ENCODE measurements around the gene TUBA1A. TPM values are rescaled to one million over a fixed set of nuclear protein-coding genes. Genes with fewer than 3 reads are reported as not detected.
"Not testable (repeated sequence)": the region's sequence is repeated elsewhere in the genome, so short reads cannot be mapped to it uniquely, and the experiment has no call there.

TUBA1A gene
- total RNA-seq, 2 donors from 2014 or later = 107 to 259 TPM

DNA sequence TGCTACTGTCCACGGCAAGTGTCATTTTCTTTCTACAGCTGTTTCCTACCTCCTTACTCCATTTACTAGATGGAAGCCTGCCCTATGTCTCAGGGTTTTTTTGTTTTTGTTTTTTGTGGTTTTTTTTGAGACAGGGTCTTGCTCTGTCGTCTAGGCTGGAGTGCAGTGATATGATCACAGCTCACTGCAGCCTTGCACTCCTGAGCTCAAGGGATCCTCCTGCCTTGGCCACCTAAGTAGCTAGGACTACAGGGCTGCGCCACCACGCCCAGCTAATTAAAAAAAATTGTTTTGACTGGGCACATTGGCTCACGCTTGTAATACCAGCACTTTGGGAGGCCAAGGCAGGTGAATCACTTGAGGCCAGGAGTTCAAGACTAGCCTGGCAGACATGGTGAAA lies 14.7 kb downstream of the TUBA1A start:
- H3K4me1 ChIP-seq (ENCODE audit: control insufficient read depth in 1 of 2, low read depth in 2 of 2) = no peaks in the 10 kb centered on the region
- ATAC-seq (ENCODE audit: insufficient number of reproducible peaks, low FRiP score, low read depth) (no peak), DNase-seq (ENCODE audit: low spot score) (no peak)
- TF ChIP-seq, protein P1, sequence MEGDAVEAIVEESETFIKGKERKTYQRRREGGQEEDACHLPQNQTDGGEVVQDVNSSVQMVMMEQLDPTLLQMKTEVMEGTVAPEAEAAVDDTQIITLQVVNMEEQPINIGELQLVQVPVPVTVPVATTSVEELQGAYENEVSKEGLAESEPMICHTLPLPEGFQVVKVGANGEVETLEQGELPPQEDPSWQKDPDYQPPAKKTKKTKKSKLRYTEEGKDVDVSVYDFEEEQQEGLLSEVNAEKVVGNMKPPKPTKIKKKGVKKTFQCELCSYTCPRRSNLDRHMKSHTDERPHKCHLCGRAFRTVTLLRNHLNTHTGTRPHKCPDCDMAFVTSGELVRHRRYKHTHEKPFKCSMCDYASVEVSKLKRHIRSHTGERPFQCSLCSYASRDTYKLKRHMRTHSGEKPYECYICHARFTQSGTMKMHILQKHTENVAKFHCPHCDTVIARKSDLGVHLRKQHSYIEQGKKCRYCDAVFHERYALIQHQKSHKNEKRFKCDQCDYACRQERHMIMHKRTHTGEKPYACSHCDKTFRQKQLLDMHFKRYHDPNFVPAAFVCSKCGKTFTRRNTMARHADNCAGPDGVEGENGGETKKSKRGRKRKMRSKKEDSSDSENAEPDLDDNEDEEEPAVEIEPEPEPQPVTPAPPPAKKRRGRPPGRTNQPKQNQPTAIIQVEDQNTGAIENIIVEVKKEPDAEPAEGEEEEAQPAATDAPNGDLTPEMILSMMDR (IDR thresholded peaks at IDR 0.05) = no peak
- H3K4me3 ChIP-seq = no peak overlapping the region
- no peaks in the 10 kb centered on the region for H3K9me3 ChIP-seq
- no peaks in the 10 kb centered on the region for H3K27me3 ChIP-seq (replicated peaks; ENCODE audit: insufficient read depth)
- no peaks in the 10 kb centered on the region for H3K36me3 ChIP-seq
- H3K27ac ChIP-seq = no peak overlapping the region

DNA sequence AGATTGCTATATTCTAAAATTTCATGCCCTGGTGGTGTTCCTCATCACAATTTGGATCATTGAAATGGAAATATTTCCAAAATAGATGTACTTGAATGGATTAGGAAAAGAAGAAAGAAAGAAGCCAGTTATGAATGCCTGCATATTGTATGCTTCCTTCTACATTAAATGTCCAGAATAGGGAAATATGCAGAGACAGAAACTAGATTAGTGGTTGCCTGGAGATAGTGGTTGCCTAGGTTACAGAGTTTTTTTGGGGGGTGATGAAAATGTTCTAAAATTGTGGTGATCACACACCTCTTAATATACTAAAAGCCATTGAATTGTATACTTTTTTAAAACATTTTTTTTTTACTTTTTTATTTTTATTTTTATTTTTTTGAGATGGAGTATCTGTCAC lies 18.0 kb downstream of the TUBA1A start:
- TF ChIP-seq, protein P1 (IDR thresholded peaks at IDR 0.05) = no peak
- Histone ChIP-seq H3K36me3 (no peaks in the 10 kb centered on the region), H3K27me3 (replicated peaks; ENCODE audit: insufficient read depth) (no peaks in the 10 kb centered on the region), H3K9me3 (no peaks in the 10 kb centered on the region), H3K4me1 (ENCODE audit: control insufficient read depth in 1 of 2, low read depth in 2 of 2) (no peaks in the 10 kb centered on the region), H3K27ac (no peak overlapping the region), H3K4me3 (no peak overlapping the region)
- no peak for DNase-seq (ENCODE audit: low spot score)
- ATAC-seq (ENCODE audit: insufficient number of reproducible peaks, low FRiP score, low read depth) = no peak

DNA sequence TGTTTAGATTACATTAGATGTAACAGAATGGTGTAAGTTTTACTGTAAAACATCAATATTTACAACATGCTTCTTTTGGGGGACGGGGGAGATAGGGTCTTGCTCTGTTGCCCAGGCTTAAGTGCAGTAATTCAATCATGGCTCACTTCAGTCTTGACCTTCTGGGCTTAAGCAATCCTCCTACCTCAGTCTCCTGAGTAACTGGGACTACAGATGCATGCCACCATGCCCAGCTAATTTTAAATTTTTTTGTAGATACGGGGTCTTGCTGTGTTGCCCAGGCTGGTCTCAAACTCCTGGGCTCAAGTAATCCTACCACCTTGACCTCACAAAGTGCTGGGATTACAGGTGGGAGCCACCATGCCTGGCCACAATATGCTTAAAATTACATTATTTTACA lies 23.8 kb downstream of the TUBA1A start:
- Histone ChIP-seq H3K27ac (no peak overlapping the region), H3K36me3 (no peaks in the 10 kb centered on the region), H3K27me3 (replicated peaks; ENCODE audit: insufficient read depth) (no peaks in the 10 kb centered on the region), H3K4me3 (no peak overlapping the region), H3K9me3 (no peaks in the 10 kb centered on the region), H3K4me1 (ENCODE audit: control insufficient read depth in 1 of 2, low read depth in 2 of 2) (no peaks in the 10 kb centered on the region)
- no peak for ATAC-seq (ENCODE audit: insufficient number of reproducible peaks, low FRiP score, low read depth)
- no peak for DNase-seq (ENCODE audit: low spot score)
- TF ChIP-seq, protein P1 (IDR thresholded peaks at IDR 0.05) = no peak

DNA sequence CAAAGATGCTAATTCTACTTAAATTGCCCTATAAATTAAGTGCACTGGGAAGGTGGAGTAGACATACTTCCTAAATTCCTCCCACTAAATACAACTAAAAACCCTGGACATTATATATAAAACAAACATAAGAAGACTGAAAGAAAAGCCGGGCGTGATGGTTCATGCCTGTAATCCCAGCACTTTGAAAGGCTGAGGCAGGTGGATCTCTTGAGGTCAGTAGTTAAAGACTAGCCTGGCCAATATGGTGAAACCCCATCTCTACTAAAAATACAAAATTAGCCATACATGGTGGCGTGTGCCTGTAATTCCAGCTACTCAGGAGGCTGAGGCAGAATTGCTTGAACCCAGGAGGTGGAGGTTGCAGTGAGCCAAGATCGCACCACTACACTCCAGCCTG lies 27.0 kb downstream of the TUBA1A start:
- not testable (repeated sequence) for H3K36me3 ChIP-seq; H3K9me3 ChIP-seq; H3K4me1 ChIP-seq (ENCODE audit: control insufficient read depth in 1 of 2, low read depth in 2 of 2); DNase-seq (ENCODE audit: low spot score); H3K27ac ChIP-seq; ATAC-seq (ENCODE audit: insufficient number of reproducible peaks, low FRiP score, low read depth); H3K4me3 ChIP-seq; H3K27me3 ChIP-seq (replicated peaks; ENCODE audit: insufficient read depth)

DNA sequence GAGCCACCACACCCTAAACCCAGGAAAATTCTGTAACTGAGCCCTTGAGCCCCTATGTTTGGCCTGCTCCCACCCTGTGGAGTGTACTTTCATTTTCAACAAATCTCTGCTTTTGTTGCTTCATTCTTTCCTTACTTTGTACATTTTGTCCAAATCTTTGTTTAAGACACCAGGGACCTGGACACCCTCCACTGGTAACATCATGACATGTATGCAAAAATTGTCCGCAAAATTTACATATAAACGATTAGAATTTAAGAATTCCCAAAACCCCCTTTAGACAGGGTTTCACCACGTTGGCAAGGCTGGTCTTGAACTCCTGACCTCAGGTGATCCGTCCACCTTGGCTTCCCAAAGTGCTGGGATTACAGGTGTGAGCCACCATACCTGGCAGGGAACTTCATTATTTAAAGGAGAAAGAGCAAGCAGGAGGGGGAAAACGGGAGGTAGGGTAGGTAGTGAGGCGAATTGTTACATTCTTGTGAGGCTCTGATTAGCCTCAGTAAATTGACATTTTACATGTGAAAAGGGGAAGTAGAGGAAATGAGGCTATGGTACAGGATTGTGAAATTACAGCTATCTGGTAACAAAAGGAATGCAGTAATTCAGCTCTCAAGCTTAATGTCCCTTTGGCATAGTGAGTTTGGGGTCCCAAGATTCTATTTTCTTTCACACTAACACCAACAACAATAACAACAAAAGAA lies 27.6 kb downstream of the TUBA1A start:
- no peak overlapping the region for H3K4me3 ChIP-seq
- no peaks in the 10 kb centered on the region for H3K4me1 ChIP-seq (ENCODE audit: control insufficient read depth in 1 of 2, low read depth in 2 of 2)
- DNase-seq (ENCODE audit: low spot score) (no peak), ATAC-seq (ENCODE audit: insufficient number of reproducible peaks, low FRiP score, low read depth) (no peak)
- no peaks in the 10 kb centered on the region for H3K9me3 ChIP-seq
- TF ChIP-seq, protein P1 (IDR thresholded peaks at IDR 0.05) = no peak
- no peaks in the 10 kb centered on the region for H3K27me3 ChIP-seq (replicated peaks; ENCODE audit: insufficient read depth)
- H3K27ac ChIP-seq = no peak overlapping the region
- no peaks in the 10 kb centered on the region for H3K36me3 ChIP-seq

DNA sequence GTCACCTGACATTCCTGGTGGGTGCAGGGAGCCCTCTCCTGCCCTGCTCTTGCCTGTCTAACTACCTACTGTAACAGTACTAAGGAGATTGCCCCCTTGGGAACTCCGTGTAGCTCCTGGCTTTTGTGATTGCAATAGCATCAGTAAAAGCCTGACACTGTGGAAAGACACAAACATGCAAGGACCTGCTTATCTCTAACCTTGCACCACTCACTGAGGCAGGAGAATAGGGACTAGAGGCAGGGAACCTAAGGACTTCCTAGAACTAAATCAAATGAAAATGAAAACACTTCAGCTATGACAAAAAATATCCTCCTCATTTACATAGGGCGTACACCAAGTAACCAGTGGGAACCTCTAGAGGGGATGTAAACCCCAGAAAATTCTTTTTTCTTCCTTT lies 28.5 kb downstream of the TUBA1A start:
- Histone ChIP-seq H3K36me3 (no peaks in the 10 kb centered on the region), H3K27ac (no peak overlapping the region), H3K4me1 (ENCODE audit: control insufficient read depth in 1 of 2, low read depth in 2 of 2) (no peaks in the 10 kb centered on the region), H3K27me3 (replicated peaks; ENCODE audit: insufficient read depth) (no peaks in the 10 kb centered on the region), H3K9me3 (no peaks in the 10 kb centered on the region), H3K4me3 (no peak overlapping the region)
- DNase-seq (ENCODE audit: low spot score) = no peak
- TF ChIP-seq, protein P1 (IDR thresholded peaks at IDR 0.05) = no peak
- no peak for ATAC-seq (ENCODE audit: insufficient number of reproducible peaks, low FRiP score, low read depth)

Data from thoracic aorta (tissue), 2 donors.